Fibroblast of skin of abdomen (primary cell): ENCODE results near the gene RNF181. TPM values are rescaled to one million over a fixed set of nuclear protein-coding genes. Genes with fewer than 3 reads are reported as not detected.
"Not testable (repeated sequence)": the region's sequence is repeated elsewhere in the genome, so short reads cannot be mapped to it uniquely, and the experiment has no call there.

ENCODE experiments used
- DNase-seq: peaks from one replicate; pipeline ENCODE4 v3.0.0-alpha.2; 2013
- polyA plus RNA-seq, 2 experiments: library from polyadenylated mRNA; unstranded; fragments of 120-200 nt; gene quantifications; one replicate each; pipeline ENCODE4 v1.2.1, GENCODE V29; 2013; ENCODE audit not compliant: insufficient read length in 2 of 2

RNF181 gene
- 130 TPM for polyA plus RNA-seq (2013, experiment 1 of 2; ENCODE audit: insufficient read length)
- 127 TPM for polyA plus RNA-seq (2013, experiment 2 of 2; ENCODE audit: insufficient read length)

- DNase-seq = peak; percentile 99
Observed at GRCh38 chr2:85595301-85596025, at the start of gene RNF181. RNF181 (plus strand) TSS chr2:85595745; CDS start chr2:85595764, 19 bp downstream.

GRCh38 chr2:85545780-85546240 is 49.7 kb upstream of the RNF181 start:
- DNase-seq = no peak

- no peak for DNase-seq
Observed at GRCh38 chr2:85547089-85547858, 48.3 kb upstream of the RNF181 start.

GRCh38 chr2:85547859-85548607 is 47.5 kb upstream of the RNF181 start:
- no peak for DNase-seq

GRCh38 chr2:85548608-85548900 is 47.0 kb upstream of the RNF181 start:
- DNase-seq = no peak

GRCh38 chr2:85549095-85549494 is 46.5 kb upstream of the RNF181 start:
- no peak for DNase-seq

GRCh38 chr2:85549826-85550225 is 45.7 kb upstream of the RNF181 start:
- peak; percentile 95 for DNase-seq

GRCh38 chr2:85550486-85550885 is 45.1 kb upstream of the RNF181 start:
- no peak for DNase-seq

GRCh38 chr2:85551698-85552678 is 43.6 kb upstream of the RNF181 start:
- peak; percentile 63 for DNase-seq

GRCh38 chr2:85553184-85553583 is 42.4 kb upstream of the RNF181 start:
- DNase-seq = no peak

- no peak for DNase-seq
Observed at GRCh38 chr2:85554980-85555612, 40.4 kb upstream of the RNF181 start.

- no peak for DNase-seq
Observed at GRCh38 chr2:85557130-85557529, 38.4 kb upstream of the RNF181 start.

GRCh38 chr2:85558160-85558559 is 37.4 kb upstream of the RNF181 start:
- no peak for DNase-seq

GRCh38 chr2:85560403-85560726 is 35.2 kb upstream of the RNF181 start:
- not testable (repeated sequence) for DNase-seq

- no peak for DNase-seq
Observed at GRCh38 chr2:85560812-85561279, 34.7 kb upstream of the RNF181 start.

- DNase-seq = peak; percentile 92
Observed at GRCh38 chr2:85561280-85562212, 34.0 kb upstream of the RNF181 start, which contains the start of gene GGCX. GGCX (minus strand) TSS chr2:85561493; CDS start chr2:85561428, 65 bp downstream.

- DNase-seq = no peak
Observed at GRCh38 chr2:85564144-85564563, 31.4 kb upstream of the RNF181 start.

- no peak for DNase-seq
Observed at GRCh38 chr2:85566265-85566664, 29.3 kb upstream of the RNF181 start.

GRCh38 chr2:85575739-85576138 is 19.8 kb upstream of the RNF181 start:
- no peak for DNase-seq

GRCh38 chr2:85577063-85577385 is 18.5 kb upstream of the RNF181 start:
- DNase-seq = no peak
